ENCODE measurements around the gene POU3F2. TPM values are rescaled to one million over a fixed set of nuclear protein-coding genes. Genes with fewer than 3 reads are reported as not detected.

POU3F2 gene
- total RNA-seq (2016; rRNA removed; fragmentation: Illumina TruSeq; extraction: Trizol), result not detected in 2 replicates
- not detected in 2 replicates for total RNA-seq (2016; cell fraction: cytosol; rRNA removed; fragmentation: Illumina TruSeq; extraction: Trizol; ENCODE audit: low read depth)
- total RNA-seq (2016; cell fraction: insoluble cytoplasmic fraction; rRNA removed; fragmentation: Illumina TruSeq; extraction: Trizol), result not detected in 2 replicates
- total RNA-seq (2016; cell fraction: membrane; rRNA removed; fragmentation: Illumina TruSeq; extraction: Trizol), result not detected in 2 replicates
- not detected in 2 replicates for total RNA-seq (2016; cell fraction: nucleus; rRNA removed; fragmentation: Illumina TruSeq; extraction: Trizol)
- not detected in 2 replicates for polyA plus RNA-seq (2011; rRNA removed)
- not detected in 2 replicates for polyA plus RNA-seq (2011; cell fraction: cytosol; rRNA removed)
- not detected in 2 replicates for polyA plus RNA-seq (2011; cell fraction: nucleus; rRNA removed)
- polyA plus RNA-seq (2012), result not detected in 2 replicates
- not detected in 2 replicates for polyA plus RNA-seq (2016; cell fraction: cytosol; fragmentation: Illumina TruSeq; extraction: Trizol; ENCODE audit: low read depth)
- not detected in 2 replicates for polyA plus RNA-seq (2016; cell fraction: insoluble cytoplasmic fraction; fragmentation: Illumina TruSeq; extraction: Trizol; ENCODE audit: low read depth)
- polyA plus RNA-seq (2016; cell fraction: membrane; fragmentation: Illumina TruSeq; extraction: Trizol; ENCODE audit: low read depth), result not detected in 2 replicates
- polyA plus RNA-seq (2016; cell fraction: nucleus; fragmentation: Illumina TruSeq; extraction: Trizol; ENCODE audit: insufficient read depth, low read depth), result not detected in 2 replicates
- 0.26 TPM in 1 of 2 replicates, not detected in the other for polyA minus RNA-seq (2011; rRNA and poly(A)+ RNA removed; ENCODE audit: low replicate concordance)
- polyA minus RNA-seq (2011; cell fraction: cytosol; rRNA and poly(A)+ RNA removed), result not detected in 2 replicates
- polyA minus RNA-seq (2011; cell fraction: nucleus; rRNA and poly(A)+ RNA removed), result not detected in 2 replicates
- percentile 18 among the genes with signal in this experiment for Bru-seq, nascent RNA
- not detected for BruChase-seq, experiment 1, labeled RNA remaining after a 6-hour chase
- BruChase-seq, experiment 2, labeled RNA remaining after a 2-hour chase, result not detected
- long read RNA-seq, experiment 1, result 0 reads
- long read RNA-seq, experiment 2, result 0 reads

GRCh38 chr6:98834060-98835031 is at the start of gene POU3F2:
Gene POU3F2, plus strand, starts transcription at chr6:98834574. Its CDS starts 300 bp downstream, at chr6:98834874.
- peak; percentile 71 for ATAC-seq
- no TSS peak for BruUV-seq (replicated peaks)
- no peaks in the 10 kb centered on the region; the same call in 1 of the 2 replicates for H4K20me1 ChIP-seq (ENCODE audit: insufficient read depth, low read length)
- 3% methylated on average over 59 of the region's 83 CpGs for WGBS (ENCODE audit: low lambda C conversion rate)
- peaks cover 25% of the 10 kb centered on the region; the same call in 1 of the 2 replicates for H3K4me1 ChIP-seq (ENCODE audit: insufficient read depth, low read length)
- no peaks in the 10 kb centered on the region for H3K36me3 ChIP-seq (replicated peaks in 1 of 2; ENCODE audit: control insufficient read depth in 1 of 2, insufficient read depth in 2 of 2, low read length in 2 of 2)
- FAIRE-seq, result no peak
- no peak within 1 kb of the TSS for H3K9ac ChIP-seq (ENCODE audit: insufficient read depth, low read depth, low read length)
- peak within 1 kb of the TSS; percentile 90 for H3K4me2 ChIP-seq (ENCODE audit: low read depth, low read length)
- POLR2A ChIA-PET, result interaction anchor here (1.2 kb wide), 1 partner anchor 113 kb away, joined by 3 read pairs; the partner anchor contains the start of gene FBXL4
- peaks cover 8 to 71% of the 10 kb centered on the region in 2 experiments; a peak in 4 of 5 replicates for H3K27me3 ChIP-seq (ENCODE audit: control insufficient read depth in 1 of 2, insufficient read depth in 2 of 2, low read length in 2 of 2)
- no peak within 1 kb of the TSS for H3K27ac ChIP-seq (ENCODE audit: extremely low read length, insufficient read depth, low read length)
- DNase-seq (ENCODE audit: low spot score), result peak; percentile 57
- H3K4me3 ChIP-seq (replicated peaks in 1 of 3; ENCODE audit: insufficient read depth in 1 of 3, low read depth in 2 of 3, low read length in 3 of 3), result peak within 1 kb of the TSS; percentile 46 to 60 (median 54)
- CTCF ChIA-PET (ENCODE audit: low intra/inter-chr PET ratio, low total read pairs), result no interaction called here
- no peak within 1 kb of the TSS for H2AFZ ChIP-seq (ENCODE audit: low read length)
- no peaks in the 10 kb centered on the region for H3K79me2 ChIP-seq (ENCODE audit: insufficient read depth, low read length)
- intact Hi-C loops (cut with micrococcal nuclease; ENCODE audit: unreplicated experiment) (loop anchor here (5.0 kb wide), 1 partner anchor 202 kb away; no protein-coding TSS in a partner anchor), in situ Hi-C loops (cut with HindIII; ENCODE audit: extremely low pct_ligation_motif_present, low pct_unique_long_range_greater_than_20kb) (loop anchor here (25.0 kb wide), 5 partner anchors 278 to 1772 kb away; no protein-coding TSS in a partner anchor)
- no peaks in the 10 kb centered on the region for H3K9me3 ChIP-seq (ENCODE audit: low read length)
- 0 out of 2 replicates have a peak, but pooled peaks have one; percentile 27 for TF ChIP-seq PBX2 (CRISPR knock-in tag; IDR thresholded peaks at IDR 0.05)
- no peak for TF ChIP-seq PAF1 (CRISPR knock-in tag; IDR thresholded peaks at IDR 0.05)
- TF ChIP-seq BHLHE40 (IDR thresholded peaks at IDR 0.05; ENCODE audit: low read length), result 0 out of 2 replicates have a peak, but pooled peaks have one; percentile 17
- no peak for TF ChIP-seq RXRB (CRISPR knock-in tag; IDR thresholded peaks at IDR 0.05; ENCODE audit: borderline replicate concordance)
- TF ChIP-seq PRDM4 (CRISPR knock-in tag; IDR thresholded peaks at IDR 0.05; ENCODE audit: borderline replicate concordance), result no peak
- peak; percentile 58 for TF ChIP-seq NFYC (CRISPR knock-in tag; IDR thresholded peaks at IDR 0.05)
- TF ChIP-seq RFX5 (IDR thresholded peaks at IDR 0.05; ENCODE audit: low read depth, low read length), result peak; percentile 91
- TF ChIP-seq ZNF777 (CRISPR knock-in tag; IDR thresholded peaks at IDR 0.05), result peak; percentile 88
- no peak for TF ChIP-seq SATB2 (CRISPR knock-in tag; IDR thresholded peaks at IDR 0.05)
- TF ChIP-seq SOX13 (IDR thresholded peaks at IDR 0.05), result no peak
- no peak for TF ChIP-seq SOX13 (CRISPR knock-in tag; conservative IDR thresholded peaks at IDR 0.05 in 1 of 2, IDR thresholded peaks at IDR 0.05 in 1 of 2)
- TF ChIP-seq HNRNPUL1 (IDR thresholded peaks at IDR 0.05; ENCODE audit: low read depth, low read length), result no peak
- TF ChIP-seq SAP130 (CRISPR knock-in tag; IDR thresholded peaks at IDR 0.05; ENCODE audit: low read depth), result peak; percentile 19; the same call in 1 of the 2 replicates
- no peak for TF ChIP-seq ATF4 (CRISPR knock-in tag; IDR thresholded peaks at IDR 0.05)
